AG20443 (cell line): ENCODE measurements around the gene WNK4.

Experiments used
- DNase-seq: peaks from one replicate; pipeline ENCODE4 v3.0.0; 2012; ENCODE audit warnings: low spot score, mixed read lengths

WNK4 gene

DNA sequence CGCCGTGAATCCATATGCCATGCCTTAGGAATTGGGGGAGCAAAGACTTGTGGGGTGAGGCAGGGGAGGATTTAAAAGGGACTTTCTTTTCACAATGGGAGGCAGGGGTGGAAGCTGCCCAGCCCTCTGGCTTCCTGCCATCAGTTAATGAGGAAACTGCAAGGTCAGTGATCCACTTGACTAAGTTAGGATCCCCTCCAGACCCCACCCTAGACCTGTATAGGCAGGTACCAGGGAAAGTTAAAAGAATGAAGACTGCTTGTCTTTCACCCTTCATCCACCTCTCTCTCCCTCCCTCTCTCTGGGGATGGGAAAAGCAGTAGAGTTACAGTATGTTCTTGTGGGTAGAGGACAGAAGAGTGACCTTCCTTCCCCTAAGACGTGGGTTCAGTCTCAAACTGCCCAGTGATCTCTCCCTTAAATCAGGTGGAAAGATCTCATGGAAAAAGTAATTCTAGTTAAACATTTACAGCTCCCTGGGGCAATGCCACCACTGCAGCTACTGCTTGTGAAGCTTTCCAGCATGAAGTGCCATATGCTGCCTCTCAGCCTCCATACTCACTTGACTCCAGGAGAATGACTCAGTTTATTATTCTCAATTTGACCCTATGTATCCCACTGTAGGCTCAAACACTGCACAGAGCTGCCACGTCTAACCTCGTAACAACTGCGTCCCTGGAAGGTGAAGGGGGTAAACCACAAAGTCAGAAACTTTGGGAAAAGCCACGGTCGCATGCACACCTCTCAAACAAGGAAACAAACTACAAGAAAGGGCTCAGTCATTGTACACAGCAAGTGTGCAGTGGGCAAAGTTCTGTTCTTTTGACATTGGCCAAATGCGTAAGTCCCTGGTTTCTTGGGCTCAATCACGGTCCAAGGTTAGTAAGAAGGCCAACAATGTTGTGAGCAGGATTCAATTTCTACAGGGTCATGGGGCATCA is 16.9 kb downstream of the WNK4 start:
- no peak for DNase-seq

DNA sequence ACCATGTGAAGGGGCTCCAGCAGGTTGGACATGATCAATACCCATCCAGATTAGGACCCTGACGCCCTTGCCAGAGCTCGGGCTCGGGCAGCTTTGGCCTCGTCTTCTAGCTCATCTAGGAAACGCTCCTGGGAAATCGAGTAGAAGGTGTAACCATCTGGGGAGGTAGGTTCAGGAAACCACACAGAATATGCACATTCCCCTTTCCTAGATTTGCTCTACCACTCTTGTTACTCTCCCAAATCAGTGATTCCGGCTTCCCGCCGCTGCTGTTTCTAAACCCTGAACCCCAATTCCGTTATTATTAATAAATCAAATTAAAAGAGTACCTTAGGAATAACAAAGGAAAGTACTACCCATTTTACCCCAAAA is 17.6 kb downstream of the WNK4 start:
- DNase-seq = no peak

DNA sequence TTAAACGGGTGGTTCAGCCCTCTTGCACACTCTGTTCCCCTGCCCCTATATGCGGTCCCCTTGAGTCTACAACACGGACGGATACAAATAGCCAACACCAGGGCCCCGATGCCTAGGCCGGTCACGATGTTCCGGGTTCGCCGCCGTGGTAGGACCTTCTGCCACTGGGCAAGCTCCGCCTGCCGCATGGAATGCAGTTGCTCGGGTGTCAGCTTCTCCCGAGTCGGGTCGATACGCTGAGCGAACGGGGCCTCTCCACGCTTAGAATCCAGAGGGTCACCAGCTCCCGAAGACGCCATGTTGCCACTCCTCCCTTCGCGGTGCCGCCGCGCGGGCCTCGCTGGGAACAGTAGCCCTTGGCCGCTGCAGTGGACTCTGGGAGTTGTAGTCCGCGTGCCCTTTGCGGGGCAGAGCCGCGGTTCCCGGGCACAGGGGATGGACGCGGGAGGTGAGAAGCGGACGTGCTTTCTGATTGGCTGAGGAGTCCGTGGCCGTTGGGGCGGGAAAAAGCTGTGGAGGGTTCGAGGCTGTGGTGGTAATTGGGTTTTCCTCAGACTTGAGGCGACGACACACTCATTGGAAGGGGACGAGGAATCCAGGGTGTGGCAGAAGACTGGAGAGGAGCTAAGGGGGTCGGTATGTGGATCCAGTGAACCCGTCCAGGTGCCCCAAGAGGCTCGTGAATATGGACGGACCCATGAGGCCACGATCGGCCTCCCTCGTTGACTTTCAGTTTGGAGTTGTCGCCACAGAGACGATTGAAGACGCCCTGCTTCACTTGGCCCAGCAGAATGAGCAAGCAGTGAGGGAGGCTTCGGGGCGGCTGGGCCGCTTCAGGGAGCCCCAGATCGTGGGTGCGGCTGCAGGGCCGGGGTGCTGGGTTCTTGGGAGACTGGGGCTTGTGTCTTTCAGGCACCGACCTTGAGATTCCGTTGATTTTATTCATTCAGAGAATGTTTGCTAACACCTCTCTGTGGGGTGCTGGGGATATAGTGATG is 18.3 kb downstream of the WNK4 start, which contains the start of the genes CNTD1 and COA3:
CNTD1 (plus strand) TSS at position 479 of the 998 bp plus-strand sequence; CDS start at position 686, 207 bp downstream.
COA3 (minus strand) TSS at position 322 of the 998 bp plus-strand sequence; CDS start at position 299, 23 bp downstream.
- peak; percentile 95 for DNase-seq

DNA sequence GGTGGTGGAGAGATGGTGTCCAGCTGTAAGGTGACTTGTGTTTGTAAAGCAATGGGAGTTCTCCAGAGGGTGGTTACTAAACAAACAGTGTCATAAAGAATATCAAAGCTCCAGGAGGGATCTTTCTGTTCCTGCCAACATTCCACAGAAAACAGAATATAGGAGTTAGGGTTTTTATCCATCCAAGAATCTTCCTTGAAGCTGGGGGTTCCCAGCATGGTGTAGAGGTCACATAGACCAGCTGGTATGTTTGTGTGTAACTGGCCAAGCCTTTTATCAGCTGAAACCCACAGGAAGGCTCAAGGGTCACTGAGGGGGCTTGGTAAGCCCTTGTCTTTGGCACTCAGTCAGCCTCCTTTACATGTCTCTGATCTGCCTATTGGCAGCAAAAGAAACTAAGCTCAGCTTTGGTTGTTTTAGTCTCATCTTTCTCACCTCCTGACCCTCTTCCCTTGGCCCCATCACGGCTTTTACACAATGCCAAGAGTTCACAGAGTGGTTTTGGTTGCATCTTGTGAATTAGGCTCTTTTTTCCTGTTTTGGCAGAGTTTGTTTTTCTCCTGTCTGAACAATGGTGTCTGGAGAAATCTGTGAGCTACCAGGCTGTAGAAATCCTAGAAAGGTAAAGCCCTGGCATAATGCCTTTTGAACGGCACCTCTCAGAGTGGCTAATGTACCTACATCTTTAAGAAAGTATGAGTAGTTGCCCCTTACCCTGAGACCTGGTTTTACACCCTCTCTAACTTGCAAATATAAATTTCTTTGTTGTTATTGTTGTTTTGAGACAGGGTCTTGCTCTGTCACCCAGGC is 22.9 kb downstream of the WNK4 start:
- no peak for DNase-seq

DNA sequence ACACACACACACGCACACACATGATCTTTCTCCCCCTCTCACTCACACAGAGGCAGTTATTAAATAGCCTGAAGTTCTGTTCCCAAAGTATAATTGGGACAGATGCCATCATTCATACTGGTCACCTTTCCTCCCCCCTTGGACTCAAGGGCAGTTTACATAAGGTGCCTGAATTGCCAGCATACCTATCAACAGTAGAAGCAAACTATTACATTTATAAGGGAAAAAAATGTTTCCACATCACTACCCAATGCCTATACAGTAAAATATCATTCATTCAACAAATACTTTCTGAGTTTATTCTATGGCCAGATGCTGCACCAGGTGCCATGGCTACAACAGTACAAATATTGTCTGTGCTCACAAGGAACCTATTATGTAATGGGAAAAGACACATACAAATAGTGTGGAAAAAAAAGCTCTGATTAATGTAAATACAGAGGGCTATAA is 24.5 kb downstream of the WNK4 start:
- DNase-seq = no peak

DNA sequence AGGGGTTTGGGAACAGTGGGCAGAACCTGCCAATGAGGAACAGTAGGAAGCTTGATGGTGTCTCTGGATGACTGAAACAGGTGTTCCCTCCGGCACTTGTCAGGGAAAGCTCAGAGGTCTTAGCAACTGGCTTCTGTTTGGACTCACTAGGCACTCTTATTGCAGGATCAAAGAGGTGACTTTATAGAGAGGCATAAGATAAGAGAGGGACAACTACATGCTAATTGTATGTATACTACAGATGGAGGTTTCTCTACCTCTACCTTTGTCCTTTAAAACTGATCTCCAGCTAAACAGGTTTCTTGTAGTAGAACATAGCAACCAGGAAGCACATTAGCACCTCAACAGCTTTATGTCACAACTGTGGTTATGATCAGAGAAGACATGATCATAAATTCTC is 25.8 kb downstream of the WNK4 start:
- DNase-seq = no peak

DNA sequence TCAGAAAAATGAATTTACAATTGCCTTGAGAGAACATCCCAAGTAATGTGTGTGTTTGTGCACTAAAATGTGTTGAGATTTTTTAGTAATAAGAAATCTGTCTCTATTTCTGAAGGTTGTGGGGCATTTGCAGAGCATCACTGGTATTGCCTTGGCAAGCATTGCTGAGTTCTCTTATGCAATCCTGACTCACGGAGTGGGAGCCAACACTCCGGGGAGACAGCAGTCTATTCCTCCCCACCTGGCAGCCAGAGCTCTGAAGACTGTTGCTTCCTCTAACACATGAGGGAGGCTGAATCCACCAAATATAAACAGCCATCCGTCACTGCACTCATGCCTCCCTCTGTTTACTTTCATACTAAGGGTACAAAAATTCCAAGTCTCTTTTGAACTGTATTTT is 28.8 kb downstream of the WNK4 start:
- peak; percentile 93 for DNase-seq

DNA sequence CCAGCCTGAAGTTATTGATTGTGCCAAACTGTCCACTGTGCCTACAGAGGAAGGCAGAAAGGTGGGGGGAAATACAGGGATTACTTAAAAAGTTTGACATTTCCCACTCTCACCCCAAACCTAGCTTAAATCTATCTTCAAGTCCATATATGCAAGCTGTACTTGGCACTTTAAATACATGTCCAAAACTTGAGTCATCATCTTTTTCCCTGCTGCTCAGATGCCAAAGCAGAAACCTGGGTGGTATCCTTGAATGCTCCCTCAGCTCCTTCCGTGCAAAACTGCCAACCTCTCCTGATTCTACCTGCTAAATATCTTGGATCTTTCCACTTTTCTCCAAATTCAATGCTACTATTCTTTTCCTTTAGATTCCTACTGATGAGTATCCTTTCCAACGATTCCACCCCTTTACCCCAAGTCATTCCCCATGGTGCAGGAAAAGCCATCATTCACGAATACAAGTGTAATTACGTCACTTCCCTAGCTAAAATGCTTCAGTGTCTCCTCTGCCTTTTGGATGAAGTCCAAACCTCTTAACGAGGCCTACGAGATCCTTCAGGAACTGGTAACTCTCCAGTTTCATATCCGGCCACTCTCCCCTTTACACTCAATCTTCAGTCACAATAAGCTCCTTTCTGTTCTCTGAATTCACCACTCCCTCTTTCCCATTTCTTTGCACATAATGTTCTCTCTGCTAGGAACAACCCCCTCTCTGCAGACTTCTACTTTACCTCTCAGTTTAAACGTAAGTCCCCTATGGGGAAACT is 34.4 kb downstream of the WNK4 start:
- DNase-seq = peak; percentile 75

DNA sequence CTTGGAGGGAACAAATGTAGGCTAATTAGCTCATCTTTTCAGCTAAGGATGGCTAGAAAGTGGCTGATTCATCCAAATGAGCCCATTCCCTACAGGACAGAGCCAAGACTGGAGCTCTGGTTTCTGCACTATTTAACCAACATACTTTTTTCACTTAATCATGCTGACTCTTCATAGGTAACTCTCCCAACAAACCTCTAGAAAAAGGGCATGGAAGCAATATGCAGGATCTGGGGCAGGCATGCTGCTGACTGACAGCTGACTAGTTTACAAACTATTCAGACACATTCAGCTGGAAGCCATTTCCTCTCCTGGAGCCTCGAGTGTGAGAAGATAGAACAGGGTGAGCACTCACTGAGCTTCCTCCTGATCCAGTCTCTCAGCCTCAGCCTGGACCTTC is 37.5 kb downstream of the WNK4 start:
- DNase-seq = no peak

DNA sequence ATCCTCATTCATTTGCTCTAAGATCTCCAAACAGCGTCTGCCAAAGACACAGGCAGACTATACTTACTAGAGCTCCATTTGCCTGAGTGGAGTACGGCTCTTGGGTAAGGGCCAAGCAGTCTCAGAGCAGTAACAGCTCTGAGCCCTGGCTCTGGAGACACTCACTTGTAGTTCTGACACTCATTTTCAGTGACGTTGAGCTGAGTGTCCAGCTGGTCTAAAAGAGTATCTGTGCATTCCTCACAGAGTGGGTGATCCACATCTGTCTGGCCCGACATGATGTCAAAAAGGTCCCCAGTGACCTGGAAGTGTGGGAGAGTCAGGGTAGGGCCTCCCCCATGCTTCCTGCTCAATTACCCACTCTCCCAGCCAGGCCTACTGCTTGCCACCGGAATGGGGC is 38.0 kb downstream of the WNK4 start:
- no peak for DNase-seq

DNA sequence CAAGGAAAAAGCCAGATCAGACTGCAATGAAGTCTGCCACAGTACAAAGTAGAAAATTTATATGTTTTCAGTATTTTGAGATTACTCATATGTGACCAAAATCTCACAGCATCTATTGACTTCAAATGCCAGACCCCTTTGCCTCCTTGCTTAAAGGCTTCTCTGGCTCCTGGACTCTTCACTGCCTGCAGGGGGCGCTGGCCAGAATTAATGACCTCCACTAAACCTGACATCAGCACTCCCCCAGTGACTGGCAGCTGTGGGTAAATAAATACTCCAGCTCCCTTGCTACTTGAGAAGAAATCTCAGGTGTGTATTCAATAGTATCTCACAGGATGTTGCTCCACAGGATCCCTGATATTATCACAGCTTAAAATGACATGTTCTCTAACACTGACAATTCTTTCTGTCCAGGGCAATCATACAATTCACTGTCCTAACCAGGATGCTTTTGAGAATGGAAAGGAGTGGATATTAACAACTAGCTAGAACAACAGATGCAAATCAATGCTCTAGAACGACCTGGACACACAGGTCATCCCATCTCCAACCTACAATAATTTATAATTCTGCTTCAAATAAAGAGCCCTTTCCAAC is 39.6 kb downstream of the WNK4 start:
- peak; percentile 63 for DNase-seq

DNA sequence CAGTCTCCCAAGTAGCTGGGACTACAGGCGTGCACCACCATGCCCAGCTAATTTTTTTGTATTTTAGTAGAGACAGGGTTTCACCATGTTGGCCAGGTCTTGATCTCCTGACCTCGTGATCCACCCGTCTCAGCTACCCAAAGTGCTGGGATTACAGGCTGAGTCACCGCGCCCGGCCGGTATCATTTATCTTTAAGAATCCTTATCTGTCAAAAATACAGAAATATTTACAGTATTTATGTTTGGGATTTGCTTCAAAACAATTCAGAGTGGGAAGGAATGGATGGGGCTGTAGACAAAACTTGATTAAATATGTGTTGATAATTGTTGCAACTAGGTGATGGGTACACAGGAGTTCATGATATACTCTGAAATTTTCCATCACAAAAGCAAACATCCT is 40.8 kb downstream of the WNK4 start:
- no peak for DNase-seq

DNA sequence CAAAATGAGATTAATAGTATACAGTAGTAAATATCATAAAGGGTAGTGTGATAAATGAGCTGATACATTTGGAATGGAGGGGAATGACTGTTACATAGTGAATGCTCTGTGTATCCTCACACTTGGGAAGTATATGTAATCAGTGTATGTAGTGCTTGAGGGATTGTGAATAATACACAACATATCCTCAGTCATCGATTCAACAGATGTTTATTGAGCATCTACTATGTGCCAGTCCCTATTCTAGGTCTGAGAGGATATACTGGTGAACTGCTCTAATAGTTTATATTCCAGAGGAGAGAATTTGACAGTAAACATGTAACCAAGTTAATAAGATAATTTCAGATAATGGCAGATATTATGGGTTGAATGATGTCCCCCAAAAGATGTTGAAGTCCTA is 47.1 kb downstream of the WNK4 start:
- DNase-seq = no peak

DNA sequence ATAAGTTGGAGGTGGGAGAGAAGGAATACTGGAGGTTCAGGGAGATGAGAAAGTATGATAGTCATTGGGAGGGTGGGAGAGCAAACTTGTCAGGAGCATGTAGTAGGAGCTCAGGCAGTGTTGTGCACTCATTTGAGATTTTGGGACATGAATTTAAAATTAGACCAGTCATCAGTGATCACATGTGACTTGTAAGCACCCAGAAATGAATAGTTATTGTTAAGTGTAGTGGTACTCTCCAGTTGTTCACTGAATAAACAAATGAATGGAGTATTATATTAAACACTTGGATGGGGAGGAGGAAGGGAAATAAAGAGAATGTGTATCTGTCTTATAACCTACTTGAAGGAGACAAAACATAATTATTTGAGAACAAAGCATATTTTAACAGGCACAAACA is 50.6 kb downstream of the WNK4 start:
- DNase-seq = no peak

DNA sequence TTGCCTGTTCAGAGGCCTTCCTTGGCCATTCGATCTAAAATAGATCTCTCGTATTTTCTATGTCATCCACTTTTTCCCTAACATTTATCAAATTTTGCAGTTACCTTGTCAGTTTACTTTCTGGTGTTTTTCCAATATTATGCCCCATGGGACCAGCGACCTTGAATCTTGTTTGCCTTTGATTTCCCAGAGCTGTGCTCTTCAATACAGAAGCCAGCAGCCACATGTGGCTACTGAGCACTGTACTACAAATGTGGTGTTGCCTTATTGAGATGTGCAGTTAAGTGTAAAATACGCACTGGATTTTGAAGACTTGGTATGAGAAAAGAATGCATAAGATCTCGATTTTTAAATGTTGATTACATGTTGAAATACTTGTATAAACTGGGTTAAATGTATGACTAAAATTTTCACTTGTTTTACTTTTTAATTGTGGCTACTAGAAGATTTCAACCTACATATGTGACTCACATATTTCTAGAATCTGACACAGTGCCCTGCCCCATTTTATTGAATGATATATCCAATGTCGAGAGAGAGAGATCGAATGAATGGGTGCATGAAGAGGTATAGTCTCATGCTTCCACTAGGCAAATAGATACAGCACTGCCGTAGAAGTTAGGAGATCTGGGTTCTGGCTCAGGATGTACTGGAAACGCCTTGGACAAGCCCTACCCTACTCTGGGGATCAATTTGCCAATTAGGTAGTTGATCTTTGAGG is 52.0 kb downstream of the WNK4 start:
- no peak for DNase-seq

DNA sequence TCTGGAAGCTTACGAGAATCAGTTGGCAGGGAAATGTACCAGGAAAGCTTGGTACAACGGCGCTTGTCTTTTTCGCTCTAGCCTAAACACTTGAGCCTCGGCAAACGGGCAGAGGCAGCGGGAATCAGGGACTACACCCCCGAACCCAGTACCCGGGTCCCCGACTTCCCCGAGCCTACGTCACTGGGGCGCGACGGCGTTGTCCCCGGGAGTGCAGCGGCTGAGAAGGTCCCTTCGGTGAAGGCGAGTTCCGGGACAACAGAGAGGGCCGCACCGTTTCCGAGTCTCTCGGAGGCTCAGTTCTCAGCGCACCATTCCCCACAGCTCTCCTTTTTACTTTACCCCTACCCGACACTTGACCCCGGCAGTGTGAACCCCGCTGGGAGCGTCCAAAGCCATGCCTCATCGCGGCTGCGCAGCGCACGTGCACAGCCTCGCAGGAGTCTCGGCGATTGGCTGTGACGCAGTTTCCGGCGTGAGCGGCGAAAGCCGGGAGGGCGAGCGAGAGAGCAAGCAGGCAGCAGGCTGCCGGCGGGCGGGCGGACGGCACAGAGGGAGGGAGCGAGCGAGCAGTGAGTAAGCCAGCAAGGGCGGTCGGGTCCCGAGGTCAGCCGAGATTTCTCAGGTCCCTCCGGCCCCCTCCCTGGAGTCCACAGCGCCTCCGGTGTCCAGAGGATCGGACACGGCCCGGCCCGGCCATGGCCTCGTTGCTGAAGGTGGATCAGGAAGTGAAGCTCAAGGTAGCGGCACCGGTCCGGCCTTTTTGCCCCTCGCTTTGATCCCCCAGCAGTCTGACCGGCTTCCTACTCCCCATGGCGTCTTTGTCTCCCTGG is 52.7 kb downstream of the WNK4 start, which contains the start of gene PSME3:
PSME3 (plus strand) TSS at position 464 of the 833 bp plus-strand sequence; CDS start at position 699, 235 bp downstream.
- peak; percentile 95 for DNase-seq

DNA sequence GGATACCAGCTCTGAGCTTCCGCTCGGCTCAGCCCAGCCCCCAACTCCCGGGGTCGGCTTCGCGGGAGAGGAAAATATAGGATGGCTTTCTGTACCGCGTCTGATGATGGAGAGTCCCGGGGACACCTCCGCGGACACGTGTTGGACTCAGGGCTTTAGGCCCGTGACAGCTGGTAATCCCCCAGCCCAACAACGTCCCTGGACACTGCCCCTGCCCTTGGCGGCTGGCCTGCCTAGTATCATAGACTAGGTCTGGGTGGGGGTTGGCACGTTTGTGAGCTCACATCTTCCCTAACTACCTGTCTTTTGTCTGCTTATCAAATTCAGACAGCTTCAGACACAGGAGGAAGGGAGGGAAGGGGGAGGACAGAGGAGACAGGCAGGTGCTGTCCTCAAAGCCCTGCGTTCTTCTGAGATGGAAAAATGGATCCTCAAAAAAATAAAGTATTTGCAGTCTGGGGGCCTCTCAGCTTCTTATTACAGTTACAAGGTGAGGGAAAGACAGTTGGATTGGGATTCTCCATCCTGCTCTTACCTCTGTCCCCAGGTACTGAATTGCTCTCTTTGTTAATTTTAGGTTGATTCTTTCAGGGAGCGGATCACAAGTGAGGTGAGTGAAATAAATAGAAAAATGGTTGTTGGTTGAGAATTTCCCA is 53.5 kb downstream of the WNK4 start:
- no peak for DNase-seq

DNA sequence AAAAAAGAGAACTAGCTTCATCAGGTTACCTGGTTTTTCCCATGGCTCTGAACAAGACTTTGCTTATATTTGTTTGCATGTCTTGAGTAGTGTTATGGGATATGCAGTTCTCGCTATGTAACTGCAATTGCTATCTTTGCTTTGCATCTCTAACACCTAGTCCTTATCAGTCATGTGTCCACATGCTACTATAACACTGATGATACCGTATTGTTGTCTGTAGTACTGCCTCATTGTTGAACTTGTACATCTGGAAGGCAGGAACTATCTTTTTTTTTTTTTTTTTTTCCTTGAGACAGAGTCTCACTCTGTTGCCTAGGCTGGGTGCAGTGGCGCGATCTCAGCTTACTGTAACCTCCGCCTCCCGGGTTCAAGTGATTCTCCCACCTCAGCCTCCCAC is 55.3 kb downstream of the WNK4 start:
- DNase-seq = no peak
